DMS153 treated with DMSO at 0.1 percent for 48 hours (cell line): ENCODE results near the gene SAT1.

Source experiments
- DNase-seq: peaks from one replicate; lab custom pipeline; 2025; ENCODE audit not compliant: unreplicated experiment; lab: John Stamatoyannopoulos, UW

Gene SAT1

DNA sequence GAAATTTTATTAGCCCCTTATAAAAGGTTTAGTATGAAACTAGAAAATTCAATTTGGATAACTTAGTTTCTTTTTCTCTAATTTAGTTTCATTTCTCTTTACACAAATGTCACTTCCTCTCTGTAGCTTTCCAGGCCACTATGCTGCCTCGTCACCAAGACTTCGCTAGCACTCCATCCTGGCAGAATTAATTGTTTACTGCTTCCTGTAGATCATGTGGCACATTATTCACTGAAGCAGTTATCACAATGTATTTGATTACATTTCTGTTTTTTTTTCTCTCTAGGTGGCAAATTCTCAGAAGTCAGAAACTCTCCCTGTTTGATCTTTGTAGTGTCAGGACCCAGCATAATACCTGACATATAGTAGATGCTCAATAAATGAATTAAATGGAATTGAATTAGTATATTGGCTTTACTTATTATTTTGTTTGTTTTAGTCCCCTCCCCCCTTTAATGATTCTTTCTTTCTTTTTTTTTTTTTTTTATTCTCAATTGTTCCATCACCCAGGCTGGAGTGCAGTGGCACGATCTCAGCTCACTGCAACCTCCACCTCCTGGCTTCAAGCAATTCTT lies 9.3 kb upstream of the SAT1 start:
- no peak for DNase-seq

GRCh38 chrX:23776363-23776762 lies 6.6 kb upstream of the SAT1 start:
- no peak for DNase-seq

DNA sequence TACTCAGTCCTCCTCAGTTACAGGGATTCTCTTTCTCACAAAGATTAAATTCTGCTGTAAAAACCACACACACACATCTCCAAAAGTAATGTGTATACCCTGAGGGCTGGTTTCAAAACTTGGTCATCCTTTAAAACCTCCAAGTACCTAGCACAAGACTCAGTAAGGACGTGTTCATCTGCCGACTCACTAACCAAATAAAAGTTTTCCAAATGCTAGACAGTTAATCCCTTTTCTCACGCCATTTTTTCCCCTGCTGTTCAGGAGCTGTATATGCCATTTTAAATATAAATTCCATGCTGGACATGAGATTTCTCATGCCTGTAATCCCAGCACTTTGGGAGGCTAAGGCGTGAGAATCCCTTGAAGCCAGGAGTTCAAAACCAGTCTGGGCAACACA lies 3.9 kb upstream of the SAT1 start:
- DNase-seq = no peak

- DNase-seq = no peak
These were observed 518 bp upstream of the SAT1 start for GRCh38 chrX:23782455-23782854.

DNA sequence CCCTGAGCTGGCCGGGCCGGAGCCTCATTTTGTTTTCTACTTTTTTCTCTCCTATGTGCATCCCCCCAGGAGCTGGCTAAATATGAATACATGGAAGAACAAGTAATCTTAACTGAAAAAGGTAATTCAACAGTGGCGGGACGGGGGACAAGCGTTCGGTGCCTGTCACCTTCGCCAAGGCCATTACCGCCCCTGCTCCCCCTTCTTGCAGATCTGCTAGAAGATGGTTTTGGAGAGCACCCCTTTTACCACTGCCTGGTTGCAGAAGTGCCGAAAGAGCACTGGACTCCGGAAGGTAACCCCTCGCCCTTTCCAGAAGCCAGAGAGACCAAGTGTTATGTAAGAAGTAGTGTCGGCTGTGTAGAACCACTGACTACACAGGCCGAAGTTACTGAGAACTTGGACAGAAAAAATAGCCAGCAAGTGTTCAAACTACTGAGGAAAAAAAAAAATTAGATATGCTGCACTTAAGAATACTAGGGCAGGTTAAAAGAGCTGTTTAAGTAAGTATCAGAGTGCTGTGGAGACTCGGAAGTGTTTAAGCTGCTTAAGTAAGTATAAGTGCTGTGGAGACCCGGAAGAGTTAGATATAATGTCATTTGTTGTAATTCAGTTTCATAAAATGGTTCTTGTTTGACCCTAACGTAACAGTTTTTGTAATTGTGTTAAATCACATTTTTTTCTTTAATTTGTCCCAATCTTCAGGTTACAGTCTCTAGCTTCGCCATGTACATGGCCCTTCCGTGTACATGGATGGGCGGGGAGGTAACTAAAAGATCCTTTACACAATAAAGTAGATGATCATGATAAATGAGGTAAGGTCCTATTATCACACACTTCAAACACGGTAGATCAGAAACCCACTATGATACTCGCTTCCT lies 856 bp downstream of the SAT1 start:
- DNase-seq = no peak

GRCh38 chrX:23784470-23785331 lies 1.7 kb downstream of the SAT1 start:
- DNase-seq = no peak

DNA sequence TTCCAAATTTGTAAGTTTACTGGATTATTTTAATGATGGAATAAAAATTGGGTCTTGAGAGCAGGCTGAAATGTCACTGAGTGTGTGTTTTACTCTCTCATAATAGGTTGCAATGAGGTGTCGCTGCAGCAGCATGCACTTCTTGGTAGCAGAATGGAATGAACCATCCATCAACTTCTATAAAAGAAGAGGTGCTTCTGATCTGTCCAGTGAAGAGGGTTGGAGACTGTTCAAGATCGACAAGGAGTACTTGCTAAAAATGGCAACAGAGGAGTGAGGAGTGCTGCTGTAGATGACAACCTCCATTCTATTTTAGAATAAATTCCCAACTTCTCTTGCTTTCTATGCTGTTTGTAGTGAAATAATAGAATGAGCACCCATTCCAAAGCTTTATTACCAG lies 2.6 kb downstream of the SAT1 start:
- no peak for DNase-seq

- no peak for DNase-seq
These were observed 3.4 kb downstream of the SAT1 start for GRCh38 chrX:23786268-23786815.

DNA sequence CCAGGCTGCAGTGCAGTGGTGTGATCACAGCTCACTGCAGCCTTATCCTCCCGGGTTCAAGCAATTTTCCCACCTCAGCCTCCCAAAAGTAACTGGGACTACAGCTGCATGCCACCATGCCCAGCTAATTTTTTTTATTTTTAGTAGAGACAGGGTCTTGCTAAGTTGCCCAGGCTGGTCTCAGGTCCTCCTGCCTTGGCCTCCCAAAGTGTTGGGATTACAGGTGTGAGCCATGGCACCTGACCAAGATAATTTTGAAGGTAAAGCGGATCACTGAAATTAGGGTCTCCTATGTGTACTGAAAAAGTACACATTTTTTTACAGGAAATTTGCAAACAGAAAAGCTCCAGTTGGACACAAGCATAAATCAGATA lies 4.8 kb downstream of the SAT1 start:
- no peak for DNase-seq

GRCh38 chrX:23788521-23788920 lies 5.5 kb downstream of the SAT1 start:
- no peak for DNase-seq

GRCh38 chrX:23788946-23789345 lies 6.0 kb downstream of the SAT1 start:
- DNase-seq = no peak

- no peak for DNase-seq
These were observed 6.6 kb downstream of the SAT1 start for GRCh38 chrX:23789386-23790154.

GRCh38 chrX:23790155-23790497 lies 7.2 kb downstream of the SAT1 start:
- no peak for DNase-seq

- DNase-seq = peak; percentile 56
These were observed 10.0 kb downstream of the SAT1 start for GRCh38 chrX:23792861-23793553.

DNA sequence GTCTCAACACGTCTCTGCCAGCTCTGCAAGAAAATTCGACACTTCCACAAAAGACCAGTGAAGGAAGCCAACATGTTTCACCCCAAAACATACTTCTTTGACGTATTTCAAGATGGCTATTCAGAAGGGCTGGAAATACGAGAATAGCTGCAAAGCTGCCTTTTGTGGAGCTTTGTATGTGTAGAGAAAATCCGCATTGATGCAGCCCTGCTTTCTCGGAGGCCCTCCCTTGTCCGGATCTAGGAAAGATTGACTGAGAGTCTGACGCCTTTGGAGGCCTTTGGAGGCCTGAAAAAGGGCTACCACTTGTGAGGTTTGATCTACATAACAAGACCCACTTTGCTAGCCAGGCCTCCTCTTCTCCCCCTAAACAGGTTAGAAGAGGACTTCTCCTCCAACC lies 12.2 kb downstream of the SAT1 start:
- no peak for DNase-seq

DNA sequence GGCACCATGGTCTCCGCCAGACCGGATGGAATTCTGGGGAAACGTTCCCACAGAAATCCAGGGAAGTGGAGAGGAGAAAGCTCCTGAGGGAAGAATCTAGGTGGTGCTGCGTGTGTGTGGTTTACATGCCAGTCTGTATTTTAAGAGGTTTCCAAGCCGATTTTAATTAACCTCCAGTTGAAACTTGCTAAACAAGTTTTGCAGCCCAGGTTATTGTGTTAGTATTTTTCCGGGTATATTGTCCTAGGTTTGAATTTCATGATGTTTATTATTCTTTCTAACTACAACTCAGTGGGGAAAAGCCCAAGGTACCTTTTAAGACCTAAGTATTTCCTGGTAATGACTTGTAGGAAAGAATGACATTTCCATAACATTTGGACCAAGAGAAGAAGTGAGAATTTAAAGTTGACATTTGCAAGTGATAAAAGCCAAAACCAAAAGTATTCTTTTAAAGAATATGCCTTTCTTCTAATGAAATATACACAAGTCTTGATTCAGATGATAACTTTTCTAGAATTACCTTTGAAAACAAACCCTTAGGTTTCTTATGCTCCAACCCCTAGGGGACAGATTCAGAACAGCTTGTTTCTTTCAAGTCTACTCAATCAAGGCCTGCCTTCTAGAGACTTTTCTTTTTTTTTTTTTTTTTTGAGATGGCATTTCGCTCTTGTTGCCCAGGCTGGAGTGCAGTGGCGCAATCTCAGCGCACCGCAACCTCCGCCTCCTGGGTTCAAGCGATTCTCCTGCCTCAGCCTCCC lies 14.6 kb downstream of the SAT1 start:
- peak; percentile 37 for DNase-seq

DNA sequence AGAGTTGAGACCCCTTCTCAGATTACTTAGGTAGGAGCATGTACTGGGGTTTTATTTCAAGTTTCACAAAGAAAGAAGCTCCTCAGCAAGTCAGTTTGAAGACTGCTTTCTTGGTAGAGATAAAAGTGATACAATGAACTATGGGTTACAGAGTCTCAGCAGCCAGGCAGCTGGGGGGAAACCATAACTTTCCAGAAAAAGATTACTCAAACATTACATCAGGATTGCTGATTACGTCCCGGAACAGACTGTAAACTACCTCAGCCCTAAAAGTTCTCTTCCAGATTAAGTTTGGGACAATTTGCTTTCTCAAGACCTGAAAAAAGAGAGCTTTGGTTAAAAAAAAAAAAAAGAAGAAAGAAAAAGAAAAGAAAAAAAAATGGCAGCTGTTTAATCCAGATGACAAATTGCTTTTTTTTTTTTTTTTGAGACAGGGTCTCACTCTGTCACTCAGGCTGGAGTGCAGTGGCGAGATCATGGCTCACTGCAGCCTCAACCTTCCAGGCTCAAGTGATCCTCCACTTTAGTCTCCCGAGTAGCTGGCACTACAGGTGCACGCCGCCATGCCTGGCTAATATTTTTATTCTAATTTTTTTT lies 16.6 kb downstream of the SAT1 start:
- DNase-seq = no peak

GRCh38 chrX:23802431-23802830 lies 19.5 kb downstream of the SAT1 start:
- DNase-seq = no peak

GRCh38 chrX:23803931-23804381 lies 21.0 kb downstream of the SAT1 start:
- DNase-seq = no peak
